Loucy (cell line): ENCODE measurements around the gene GSG1.

Source experiments
- H2AFZ ChIP-seq: fragments of 200-600 bp; sonication (generic); 2 replicates; pipeline ENCODE4 v1.6.0; 2016; ENCODE audit warnings: antibody characterized with exemption, mild to moderate bottlenecking, low read length, moderate library complexity
- H3F3A ChIP-seq: fragments of 200-600 bp; 2 replicates; pipeline ENCODE4 v1.6.0; 2016; ENCODE audit warnings: antibody characterized with exemption, low read depth, mild to moderate bottlenecking
- H3K27me3 ChIP-seq: fragments of 200-600 bp; sonication (generic); 2 replicates; pipeline ENCODE4 v1.6.1; 2014; ENCODE audit warnings: low read length, mild to moderate bottlenecking; ENCODE audit not compliant: insufficient read depth, poor library complexity, severe bottlenecking
- H3K36me3 ChIP-seq: fragments of 200-600 bp; sonication (generic); 2 replicates; pipeline ENCODE4 v1.6.1; 2016; ENCODE audit warnings: low read length; ENCODE audit not compliant: insufficient read depth
- H3K4me1 ChIP-seq: fragments of 200-600 bp; sonication (generic); 2 replicates; pipeline ENCODE4 v1.5.1; 2014; ENCODE audit warnings: low read length, mild to moderate bottlenecking; ENCODE audit not compliant: insufficient read depth, poor library complexity, severe bottlenecking
- H3K4me2 ChIP-seq: fragments of 200-600 bp; sonication (generic); 2 replicates; pipeline ENCODE4 v1.6.0; 2014; ENCODE audit warnings: antibody characterized with exemption, low read length, low read depth, mild to moderate bottlenecking; ENCODE audit not compliant: poor library complexity, severe bottlenecking
- H3K4me3 ChIP-seq: fragments of 200-600 bp; sonication (generic); 2 replicates; pipeline ENCODE4 v1.5.1; 2014; ENCODE audit warnings: low read length, mild to moderate bottlenecking, mixed read lengths; ENCODE audit not compliant: poor library complexity, severe bottlenecking
- H3K79me2 ChIP-seq: fragments of 200-600 bp; sonication (generic); 2 replicates; pipeline ENCODE4 v1.6.1; 2014; ENCODE audit warnings: low read length; ENCODE audit not compliant: insufficient read depth
- H3K9ac ChIP-seq: fragments of 200-600 bp; sonication (generic); 2 replicates; pipeline ENCODE4 v1.6.0; 2014; ENCODE audit warnings: mild to moderate bottlenecking, low read depth, low read length, moderate library complexity; ENCODE audit not compliant: poor library complexity, severe bottlenecking
- H3K9me2 ChIP-seq: fragments of 200-600 bp; sonication (generic); replicated peaks from 2 replicates; pipeline ENCODE4 v1.6.1; 2016; ENCODE audit warnings: low read depth, low read length, mixed read lengths
- H3K9me3 ChIP-seq: fragments of 200-600 bp; sonication (generic); 2 replicates; pipeline ENCODE4 v1.6.1; 2014; ENCODE audit warnings: mild to moderate bottlenecking, antibody characterized with exemption, low read length, low read depth; ENCODE audit not compliant: insufficient read depth
- H4K20me1 ChIP-seq: fragments of 200-600 bp; sonication (generic); 2 replicates; pipeline ENCODE4 v1.6.0; 2014; ENCODE audit warnings: antibody characterized with exemption, low read length, mild to moderate bottlenecking; ENCODE audit not compliant: insufficient read depth, poor library complexity, severe bottlenecking
- CTCF ChIP-seq: fragments of 200-600 bp; sonication (generic); conservative IDR thresholded peaks from 2 replicates; pipeline ENCODE4 v1.5.1; 2014; ENCODE audit warnings: mild to moderate bottlenecking, antibody characterized with exemption, low read length
- EZH2phosphoT487 ChIP-seq: fragments of 200-600 bp; IDR thresholded peaks from 2 replicates; pipeline ENCODE4 v1.6.1; 2018; ENCODE audit warnings: antibody characterized with exemption, mild to moderate bottlenecking, moderate library complexity, borderline replicate concordance

GSG1 gene

DNA sequence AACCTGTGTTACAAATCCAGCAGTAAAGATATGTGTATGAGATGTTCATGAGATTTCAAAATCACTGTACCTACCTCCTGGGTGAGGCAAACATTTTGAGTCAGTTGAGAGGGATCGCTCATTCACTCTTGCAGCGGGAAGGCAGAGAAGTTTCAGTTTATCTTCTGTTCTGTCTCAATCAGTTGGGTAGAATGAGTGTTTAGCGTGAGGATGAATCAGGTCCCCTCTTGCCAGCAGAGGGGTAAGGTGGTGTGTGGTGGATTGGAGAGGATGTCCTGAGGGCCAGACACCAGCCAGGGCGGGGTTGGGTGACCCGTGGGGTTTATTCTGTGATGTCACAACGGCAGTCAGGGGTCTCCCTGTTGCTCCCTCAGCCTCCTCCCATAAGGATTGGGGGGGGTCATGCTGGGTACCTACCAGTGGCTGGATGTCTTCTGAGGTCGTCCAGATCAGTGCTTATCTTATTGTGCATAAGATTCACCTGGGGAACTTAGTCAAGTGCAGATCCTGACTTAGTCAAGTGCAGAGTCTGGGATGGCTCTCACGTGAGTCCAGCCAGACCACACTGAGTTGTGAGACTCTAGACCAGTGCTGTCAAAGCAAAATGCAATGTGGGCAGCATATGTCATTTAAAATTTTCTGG lies at the start of gene GSG1:
Gene GSG1, minus strand, starts transcription at position 277 of the 643 bp plus-strand sequence. Its CDS starts 155 bp downstream, at position 122.
- H3K9me2 ChIP-seq = no peaks in the 10 kb centered on the region
- no peak within 1 kb of the TSS for H3K4me3 ChIP-seq
- H3K9me3 ChIP-seq = no peaks in the 10 kb centered on the region; the same call in 1 of the 2 replicates
- TF ChIP-seq CTCF (no peak), EZH2phosphoT487 (no peak)
- no peak within 1 kb of the TSS for H2AFZ ChIP-seq
- H3K36me3 ChIP-seq = no peaks in the 10 kb centered on the region
- no peaks in the 10 kb centered on the region for H3K79me2 ChIP-seq
- H3K27me3 ChIP-seq = no peaks in the 10 kb centered on the region
- no peak within 1 kb of the TSS for H3K9ac ChIP-seq
- H3F3A ChIP-seq = peaks cover 20% of the 10 kb centered on the region
- H3K4me1 ChIP-seq = peaks cover 46% of the 10 kb centered on the region
- H4K20me1 ChIP-seq = no peaks in the 10 kb centered on the region
- H3K4me2 ChIP-seq = no peak within 1 kb of the TSS

DNA sequence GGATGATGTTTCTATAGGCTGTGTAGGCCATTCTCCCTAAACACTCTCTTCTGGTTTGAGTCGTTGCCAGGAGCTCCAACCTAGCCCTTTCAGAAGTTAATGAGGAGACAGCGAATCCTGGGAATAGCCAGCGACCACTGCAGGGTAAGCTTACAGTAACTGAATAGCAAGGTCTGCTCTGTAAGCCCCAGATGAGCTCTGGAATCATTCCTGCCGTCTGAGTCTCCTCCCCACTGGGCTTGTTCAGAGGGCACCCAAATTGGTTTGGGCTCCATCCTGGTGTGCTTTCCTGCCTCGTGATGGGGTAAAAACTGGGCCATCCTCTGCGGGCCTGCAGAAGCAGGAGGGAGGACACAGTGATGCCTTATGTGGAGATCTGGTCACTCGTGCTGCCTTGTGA lies 49.7 kb upstream of the GSG1 start:
- H3K9me3 ChIP-seq = no peaks in the 10 kb centered on the region
- no peak overlapping the region for H2AFZ ChIP-seq
- no peaks in the 10 kb centered on the region for H3K36me3 ChIP-seq
- H3F3A ChIP-seq = peaks cover 5% of the 10 kb centered on the region; the same call in 1 of the 2 replicates
- H3K79me2 ChIP-seq = no peaks in the 10 kb centered on the region
- peaks cover 41% of the 10 kb centered on the region for H3K4me1 ChIP-seq
- TF ChIP-seq EZH2phosphoT487 (no peak), CTCF (no peak)
- H3K27me3 ChIP-seq = no peaks in the 10 kb centered on the region
- H3K4me3 ChIP-seq = no peak overlapping the region
- H3K9ac ChIP-seq = no peak overlapping the region
- H3K4me2 ChIP-seq = no peak overlapping the region
- no peaks in the 10 kb centered on the region for H4K20me1 ChIP-seq
- no peaks in the 10 kb centered on the region for H3K9me2 ChIP-seq

- no peak for TF ChIP-seq CTCF
- peaks cover 7% of the 10 kb centered on the region; the same call in 1 of the 2 replicates for H3F3A ChIP-seq
- no peaks in the 10 kb centered on the region for H3K79me2 ChIP-seq
- no peaks in the 10 kb centered on the region for H3K36me3 ChIP-seq
- H4K20me1 ChIP-seq = no peaks in the 10 kb centered on the region
- H3K9ac ChIP-seq = no peak overlapping the region
- peaks cover 44% of the 10 kb centered on the region for H3K4me1 ChIP-seq
- H2AFZ ChIP-seq = no peak overlapping the region
- H3K9me2 ChIP-seq = no peaks in the 10 kb centered on the region
- no peaks in the 10 kb centered on the region for H3K9me3 ChIP-seq
- H3K27me3 ChIP-seq = no peaks in the 10 kb centered on the region
- H3K4me2 ChIP-seq = no peak overlapping the region
- no peak overlapping the region for H3K4me3 ChIP-seq
Measured at GRCh38 chr12:13152756-13153155, 49.3 kb upstream of the GSG1 start.
